Measurements from ENCODE around the gene NELL1.

The NELL1 gene

GRCh38 chr11:21295508-21295907 is 626.1 kb downstream of the NELL1 start:
- in situ Hi-C loops (cut with HindIII; ENCODE audit: low sequenced_read_pairs): no loop called here

GRCh38 chr11:21301981-21302380 is 632.6 kb downstream of the NELL1 start:
- in situ Hi-C loops (cut with HindIII; ENCODE audit: low sequenced_read_pairs): no loop called here

GRCh38 chr11:21306739-21307358 is 637.5 kb downstream of the NELL1 start:
- in situ Hi-C loops (cut with HindIII; ENCODE audit: low sequenced_read_pairs): no loop called here

- in situ Hi-C loops (cut with HindIII; ENCODE audit: low sequenced_read_pairs): no loop called here
Measured at GRCh38 chr11:21307874-21308273, 638.5 kb downstream of the NELL1 start.

- in situ Hi-C loops (cut with HindIII; ENCODE audit: low sequenced_read_pairs): no loop called here
Measured at GRCh38 chr11:21316591-21316990, 647.2 kb downstream of the NELL1 start.

GRCh38 chr11:21321072-21321471 is 651.7 kb downstream of the NELL1 start:
- in situ Hi-C loops (cut with HindIII; ENCODE audit: low sequenced_read_pairs): no loop called here

- in situ Hi-C loops (cut with HindIII; ENCODE audit: low sequenced_read_pairs): no loop called here
Measured at GRCh38 chr11:21321530-21321929, 652.1 kb downstream of the NELL1 start.

GRCh38 chr11:21323617-21324016 is 654.2 kb downstream of the NELL1 start:
- in situ Hi-C loops (cut with HindIII; ENCODE audit: low sequenced_read_pairs): no loop called here

GRCh38 chr11:21343204-21343603 is 673.8 kb downstream of the NELL1 start:
- in situ Hi-C loops (cut with HindIII; ENCODE audit: low sequenced_read_pairs): no loop called here

- in situ Hi-C loops (cut with HindIII; ENCODE audit: low sequenced_read_pairs): no loop called here
Measured at GRCh38 chr11:21346361-21346760, 677.0 kb downstream of the NELL1 start.

- in situ Hi-C loops (cut with HindIII; ENCODE audit: low sequenced_read_pairs): no loop called here
Measured at GRCh38 chr11:21350613-21351012, 681.2 kb downstream of the NELL1 start.

- in situ Hi-C loops (cut with HindIII; ENCODE audit: low sequenced_read_pairs): no loop called here
Measured at GRCh38 chr11:21353425-21353824, 684.0 kb downstream of the NELL1 start.

- in situ Hi-C loops (cut with HindIII; ENCODE audit: low sequenced_read_pairs): no loop called here
Measured at GRCh38 chr11:21364866-21365624, 695.7 kb downstream of the NELL1 start.

GRCh38 chr11:21369947-21370346 is 700.6 kb downstream of the NELL1 start:
- in situ Hi-C loops (cut with HindIII; ENCODE audit: low sequenced_read_pairs): no loop called here

- in situ Hi-C loops (cut with HindIII; ENCODE audit: low sequenced_read_pairs): no loop called here
Measured at GRCh38 chr11:21371044-21371443, 701.7 kb downstream of the NELL1 start.

- in situ Hi-C loops (cut with HindIII; ENCODE audit: low sequenced_read_pairs): no loop called here
Measured at GRCh38 chr11:21372672-21373071, 703.3 kb downstream of the NELL1 start.

- in situ Hi-C loops (cut with HindIII; ENCODE audit: low sequenced_read_pairs): no loop called here
Measured at GRCh38 chr11:21374376-21374775, 705.0 kb downstream of the NELL1 start.

- in situ Hi-C loops (cut with HindIII; ENCODE audit: low sequenced_read_pairs): no loop called here
Measured at GRCh38 chr11:21385669-21386440, 716.5 kb downstream of the NELL1 start.

- in situ Hi-C loops (cut with HindIII; ENCODE audit: low sequenced_read_pairs): no loop called here
Measured at GRCh38 chr11:21390430-21390829, 721.0 kb downstream of the NELL1 start.

GRCh38 chr11:21396342-21397008 is 727.1 kb downstream of the NELL1 start:
- in situ Hi-C loops (cut with HindIII; ENCODE audit: low sequenced_read_pairs): no loop called here

- in situ Hi-C loops (cut with HindIII; ENCODE audit: low sequenced_read_pairs): no loop called here
Measured at GRCh38 chr11:21398195-21398594, 728.8 kb downstream of the NELL1 start.
